PC-3 (cell line): ENCODE measurements around the gene SLC7A1. TPM values are rescaled to one million over a fixed set of nuclear protein-coding genes. Genes with fewer than 3 reads are reported as not detected.

Experiments
- ATAC-seq: fragments of 200-7000 bp; cut with Tn5 transposase; 2 replicates; pipeline ENCODE4 v1.9.1; 2020; ENCODE audit warnings: mild to moderate bottlenecking, moderate library complexity
- BruUV-seq: library from RNA; stranded (reverse); fragments of 400-500 nt; replicated peaks from 2 replicates; lab custom pipeline; 2021; lab: Mats Ljungman, UMichigan
- CTCF ChIA-PET: fragments of 300-600 bp; sonication (Branson Sonifier 250); formaldehyde crosslinking; loops from one replicate; lab custom pipeline; 2022; ENCODE audit warnings: antibody characterized with exemption; lab: Charles Lee
- POLR2A ChIA-PET: fragments of 300-600 bp; sonication (Branson Sonifier 250); formaldehyde crosslinking; loops from one replicate; lab custom pipeline; 2022; ENCODE audit warnings: antibody characterized with exemption; ENCODE audit not compliant: unreplicated experiment; lab: Charles Lee
- DNase-seq: peaks from one replicate; pipeline ENCODE4 v3.0.0-alpha.2; 2015
- H2AFZ ChIP-seq: fragments of 300-600 bp; sonication (generic); 2 replicates; pipeline ENCODE4 v1.6.0; 2016; ENCODE audit warnings: antibody characterized with exemption, low read length
- H3F3A ChIP-seq: fragments of 300-600 bp; sonication (generic); one replicate; pipeline ENCODE4 v1.6.0; 2017; ENCODE audit warnings: antibody characterized with exemption, low read length, control low read depth, mild to moderate bottlenecking; ENCODE audit not compliant: unreplicated experiment
- H3K27ac ChIP-seq: fragments of 300-600 bp; sonication (generic); 2 replicates; pipeline ENCODE4 v1.5.1; 2016; ENCODE audit warnings: mild to moderate bottlenecking, low read length
- H3K27me3 ChIP-seq: fragments of 300-600 bp; sonication (generic); 2 replicates; pipeline ENCODE4 v1.6.1; 2016; ENCODE audit warnings: low read length, mixed read lengths
- H3K36me3 ChIP-seq: fragments of 300-600 bp; sonication (generic); 2 replicates; pipeline ENCODE4 v1.6.1; 2016; ENCODE audit warnings: low read depth, mixed run types, low read length, mixed read lengths
- H3K4me1 ChIP-seq: fragments of 300-600 bp; sonication (generic); 2 replicates; pipeline ENCODE4 v1.5.1; 2016; ENCODE audit warnings: low read length; ENCODE audit not compliant: insufficient read depth
- H3K4me2 ChIP-seq: fragments of 300-600 bp; sonication (generic); 2 replicates; pipeline ENCODE4 v1.6.0; 2016; ENCODE audit warnings: low read length
- H3K4me3 ChIP-seq: fragments of 300-600 bp; sonication (generic); 2 replicates; pipeline ENCODE4 v1.5.1; 2016; ENCODE audit warnings: mild to moderate bottlenecking, low read length, mixed read lengths
- H3K79me2 ChIP-seq: fragments of 300-600 bp; sonication (generic); 2 replicates; pipeline ENCODE4 v1.6.1; 2017; ENCODE audit warnings: low read length, mixed read lengths
- H3K9ac ChIP-seq: fragments of 300-600 bp; sonication (generic); 2 replicates; pipeline ENCODE4 v1.6.0; 2016; ENCODE audit warnings: mild to moderate bottlenecking, low read length
- H3K9me2 ChIP-seq: fragments of 300-600 bp; sonication (generic); replicated peaks from 2 replicates; pipeline ENCODE4 v1.6.1; 2016; ENCODE audit warnings: mixed run types, low read length, mixed read lengths
- H3K9me3 ChIP-seq: fragments of 300-600 bp; sonication (generic); 2 replicates; pipeline ENCODE4 v1.6.1; 2016; ENCODE audit warnings: low read length, mixed read lengths
- H4K20me1 ChIP-seq: fragments of 300-600 bp; sonication (generic); 2 replicates; pipeline ENCODE4 v1.6.1; 2016; ENCODE audit warnings: low read length, mixed read lengths
- EZH2 ChIP-seq: fragments of 300-600 bp; sonication (generic); IDR thresholded peaks from one replicate; pipeline ENCODE4 v1.6.1; 2017; ENCODE audit warnings: antibody characterized with exemption, mild to moderate bottlenecking, low read length; ENCODE audit not compliant: unreplicated experiment
- EZH2phosphoT487 ChIP-seq: fragments of 300-600 bp; sonication (generic); IDR thresholded peaks from 2 replicates; pipeline ENCODE4 v1.6.1; 2018; ENCODE audit warnings: mild to moderate bottlenecking, antibody characterized with exemption, low read length, borderline replicate concordance
- intact Hi-C: fragments of 100-400 bp; cut with micrococcal nuclease; formaldehyde crosslinking; loops from 2 replicates; pipeline ENCODE4 v1.9.0; 2023
- total RNA-seq: library from RNA; depleted of rRNA; stranded (reverse); fragments of >200 nt; gene quantifications from 2 replicates; pipeline ENCODE4 v1.2.3, GENCODE V29; 2014
- TF ChIP-seq, protein P1 (sequence below): fragments of 300-600 bp; sonication (generic); conservative IDR thresholded peaks from 2 replicates; pipeline ENCODE4 v1.5.1; 2017; ENCODE audit warnings: antibody characterized with exemption, low read depth, mild to moderate bottlenecking, low read length

SLC7A1 gene
- total RNA-seq, 1 experiment from 2014 or later: 19.5 TPM

- Histone ChIP-seq H3K27ac (peak overlapping the region; percentile 49), H3K27me3 (no peaks in the 10 kb centered on the region), H4K20me1 (peaks cover 38% of the 10 kb centered on the region), H3K4me3 (peak overlapping the region; percentile 78), H3K36me3 (peaks cover 4% of the 10 kb centered on the region; the same call in 1 of the 2 replicates), H3K4me2 (peak overlapping the region; percentile 84), H3K79me2 (peaks cover 54% of the 10 kb centered on the region), H2AFZ (peak overlapping the region; percentile 44), H3K9me3 (no peaks in the 10 kb centered on the region), H3K9me2 (no peaks in the 10 kb centered on the region), H3F3A (no peaks in the 10 kb centered on the region), H3K4me1 (peaks cover 24% of the 10 kb centered on the region; the same call in 1 of the 2 replicates), H3K9ac (peak overlapping the region; percentile 96)
- ChIA-PET CTCF (no interaction called here), POLR2A (no interaction called here)
- TF ChIP-seq, protein P1, sequence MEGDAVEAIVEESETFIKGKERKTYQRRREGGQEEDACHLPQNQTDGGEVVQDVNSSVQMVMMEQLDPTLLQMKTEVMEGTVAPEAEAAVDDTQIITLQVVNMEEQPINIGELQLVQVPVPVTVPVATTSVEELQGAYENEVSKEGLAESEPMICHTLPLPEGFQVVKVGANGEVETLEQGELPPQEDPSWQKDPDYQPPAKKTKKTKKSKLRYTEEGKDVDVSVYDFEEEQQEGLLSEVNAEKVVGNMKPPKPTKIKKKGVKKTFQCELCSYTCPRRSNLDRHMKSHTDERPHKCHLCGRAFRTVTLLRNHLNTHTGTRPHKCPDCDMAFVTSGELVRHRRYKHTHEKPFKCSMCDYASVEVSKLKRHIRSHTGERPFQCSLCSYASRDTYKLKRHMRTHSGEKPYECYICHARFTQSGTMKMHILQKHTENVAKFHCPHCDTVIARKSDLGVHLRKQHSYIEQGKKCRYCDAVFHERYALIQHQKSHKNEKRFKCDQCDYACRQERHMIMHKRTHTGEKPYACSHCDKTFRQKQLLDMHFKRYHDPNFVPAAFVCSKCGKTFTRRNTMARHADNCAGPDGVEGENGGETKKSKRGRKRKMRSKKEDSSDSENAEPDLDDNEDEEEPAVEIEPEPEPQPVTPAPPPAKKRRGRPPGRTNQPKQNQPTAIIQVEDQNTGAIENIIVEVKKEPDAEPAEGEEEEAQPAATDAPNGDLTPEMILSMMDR: no peak
- TF ChIP-seq EZH2: no peak
- no peak for TF ChIP-seq EZH2phosphoT487
- intact Hi-C loops: no loop called here
- DNase-seq (peak; percentile 47), ATAC-seq (peak; percentile 33)
- no TSS peak for BruUV-seq
Observed at GRCh38 chr13:29594710-29595379, 643 bp downstream of the SLC7A1 start.

DNA sequence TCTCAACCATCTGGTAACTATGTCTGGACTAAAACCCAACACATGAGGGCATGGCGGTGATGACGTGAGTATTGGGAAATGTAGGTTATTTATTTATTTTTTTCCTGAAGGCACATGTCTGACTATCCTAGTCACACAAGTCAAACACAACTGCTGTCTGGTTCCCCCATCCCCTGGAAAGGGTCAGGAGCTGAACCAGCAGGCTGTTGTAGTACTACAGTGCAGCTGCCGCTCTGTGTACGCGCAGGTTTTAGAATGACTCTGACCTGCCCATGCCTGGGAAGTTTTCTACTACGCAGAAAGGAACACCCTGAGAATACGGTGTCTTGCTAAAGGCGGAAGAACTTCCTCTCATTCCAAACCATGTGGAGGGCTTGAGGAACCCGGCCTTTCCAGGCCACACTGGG is 1.2 kb downstream of the SLC7A1 start:
- Histone ChIP-seq H3K4me1 (peaks cover 24% of the 10 kb centered on the region; the same call in 1 of the 2 replicates), H3K27ac (peak overlapping the region; percentile 49), H2AFZ (peak overlapping the region; percentile 44), H3K9me3 (no peaks in the 10 kb centered on the region), H4K20me1 (peaks cover 44% of the 10 kb centered on the region), H3K4me2 (peak overlapping the region; percentile 84), H3F3A (no peaks in the 10 kb centered on the region), H3K27me3 (no peaks in the 10 kb centered on the region), H3K79me2 (peaks cover 60% of the 10 kb centered on the region), H3K4me3 (peak overlapping the region; percentile 78), H3K9ac (peak overlapping the region; percentile 96), H3K36me3 (peaks cover 4% of the 10 kb centered on the region; the same call in 1 of the 2 replicates), H3K9me2 (no peaks in the 10 kb centered on the region)
- POLR2A ChIA-PET: no interaction called here
- BruUV-seq: no TSS peak
- TF ChIP-seq EZH2: no peak
- TF ChIP-seq, protein P1: no peak
- no peak for TF ChIP-seq EZH2phosphoT487
- peak; percentile 29 for ATAC-seq
- DNase-seq: peak; percentile 68
- intact Hi-C loops: no loop called here
- CTCF ChIA-PET: no interaction called here
